ENCODE results near the gene RSKR. TPM values are rescaled to one million over a fixed set of nuclear protein-coding genes. Genes with fewer than 3 reads are reported as not detected.

RSKR gene
- total RNA-seq, 4 donors from 2014 or later: 4.2 to 13.1 (median 9.5) TPM

- TF ChIP-seq POLR2A (IDR thresholded peaks at IDR 0.05): no peak
- TF ChIP-seq, protein P1, sequence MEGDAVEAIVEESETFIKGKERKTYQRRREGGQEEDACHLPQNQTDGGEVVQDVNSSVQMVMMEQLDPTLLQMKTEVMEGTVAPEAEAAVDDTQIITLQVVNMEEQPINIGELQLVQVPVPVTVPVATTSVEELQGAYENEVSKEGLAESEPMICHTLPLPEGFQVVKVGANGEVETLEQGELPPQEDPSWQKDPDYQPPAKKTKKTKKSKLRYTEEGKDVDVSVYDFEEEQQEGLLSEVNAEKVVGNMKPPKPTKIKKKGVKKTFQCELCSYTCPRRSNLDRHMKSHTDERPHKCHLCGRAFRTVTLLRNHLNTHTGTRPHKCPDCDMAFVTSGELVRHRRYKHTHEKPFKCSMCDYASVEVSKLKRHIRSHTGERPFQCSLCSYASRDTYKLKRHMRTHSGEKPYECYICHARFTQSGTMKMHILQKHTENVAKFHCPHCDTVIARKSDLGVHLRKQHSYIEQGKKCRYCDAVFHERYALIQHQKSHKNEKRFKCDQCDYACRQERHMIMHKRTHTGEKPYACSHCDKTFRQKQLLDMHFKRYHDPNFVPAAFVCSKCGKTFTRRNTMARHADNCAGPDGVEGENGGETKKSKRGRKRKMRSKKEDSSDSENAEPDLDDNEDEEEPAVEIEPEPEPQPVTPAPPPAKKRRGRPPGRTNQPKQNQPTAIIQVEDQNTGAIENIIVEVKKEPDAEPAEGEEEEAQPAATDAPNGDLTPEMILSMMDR (IDR thresholded peaks at IDR 0.05): no peak
These were observed 31.5 kb downstream of the RSKR start for GRCh38 chr17:28582513-28582912.

GRCh38 chr17:28580959-28581358, 33.0 kb downstream of the RSKR start:
- no peak for DNase-seq
- 87 to 97% methylated on average over 3 of the region's 3 CpGs for WGBS, 2 donors
- Histone ChIP-seq H3K27ac (no peak overlapping the region), H3K9me3 (no peaks in the 10 kb centered on the region), H3K27me3 (no peaks in the 10 kb centered on the region), H3K36me3 (peaks cover 11 to 13% of the 10 kb centered on the region in 2 donors), H3K4me1 (peaks cover 0 to 3% of the 10 kb centered on the region in 2 donors), H3K4me3 (replicated peaks in 1 of 3) (no peak overlapping the region)
- intact Hi-C loops (cut with DNase I): no loop called here
- TF ChIP-seq POLR2A (IDR thresholded peaks at IDR 0.05): no peak
- TF ChIP-seq, protein P1 (IDR thresholded peaks at IDR 0.05): no peak

More at GRCh38 chr17:28582513-28582912, 31.5 kb downstream of the RSKR start:
- H3K36me3 ChIP-seq: peaks cover 12 to 13% of the 10 kb centered on the region in 2 donors
- intact Hi-C loops (cut with DNase I): no loop called here
- no peak for DNase-seq
- H3K27ac ChIP-seq: no peak overlapping the region
- H3K27me3 ChIP-seq: no peaks in the 10 kb centered on the region
- H3K4me3 ChIP-seq (replicated peaks in 1 of 3): no peak overlapping the region
- peaks cover 0 to 3% of the 10 kb centered on the region in 2 donors for H3K4me1 ChIP-seq
- H3K9me3 ChIP-seq: no peaks in the 10 kb centered on the region
- 94 to 96% methylated on average over 2 of the region's 2 CpGs for WGBS, 2 donors

GRCh38 chr17:28579526-28579925, 34.5 kb downstream of the RSKR start:
- H3K36me3 ChIP-seq: peaks cover 0 to 9% of the 10 kb centered on the region in 2 donors
- intact Hi-C loops (cut with DNase I): no loop called here

GRCh38 chr17:28578246-28579195, 35.5 kb downstream of the RSKR start:
- intact Hi-C loops (cut with DNase I): no loop called here
- Histone ChIP-seq H3K36me3 (peaks cover 0 to 4% of the 10 kb centered on the region in 2 donors), H3K27me3 (no peaks in the 10 kb centered on the region), H3K4me3 (replicated peaks in 1 of 3) (no peak overlapping the region), H3K27ac (no peak overlapping the region), H3K4me1 (peaks cover 0 to 3% of the 10 kb centered on the region in 2 donors), H3K9me3 (no peaks in the 10 kb centered on the region)
- DNase-seq: no peak
- 97 to 98% methylated on average over 8 of the region's 8 CpGs for WGBS, 2 donors
- TF ChIP-seq, protein P1 (IDR thresholded peaks at IDR 0.05): no peak
- TF ChIP-seq POLR2A (IDR thresholded peaks at IDR 0.05): no peak

More at GRCh38 chr17:28579526-28579925, 34.5 kb downstream of the RSKR start:
- TF ChIP-seq, protein P1 (IDR thresholded peaks at IDR 0.05): no peak
- no peak for TF ChIP-seq POLR2A (IDR thresholded peaks at IDR 0.05)
- 73 to 88% methylated on average over 4 of the region's 4 CpGs for WGBS, 2 donors
- H3K4me3 ChIP-seq (replicated peaks in 1 of 3): no peak overlapping the region
- H3K27me3 ChIP-seq: no peaks in the 10 kb centered on the region
- DNase-seq: no peak
- peaks cover 0 to 3% of the 10 kb centered on the region in 2 donors for H3K4me1 ChIP-seq
- no peak overlapping the region for H3K27ac ChIP-seq
- no peaks in the 10 kb centered on the region for H3K9me3 ChIP-seq

GRCh38 chr17:28577466-28577824, 36.5 kb downstream of the RSKR start:
- Histone ChIP-seq H3K4me3 (replicated peaks in 1 of 3) (no peak overlapping the region), H3K36me3 (no peaks in the 10 kb centered on the region), H3K4me1 (peaks cover under 1 to 4% of the 10 kb centered on the region in 2 donors), H3K27ac (no peak overlapping the region), H3K27me3 (no peaks in the 10 kb centered on the region), H3K9me3 (no peaks in the 10 kb centered on the region)
- no peak for TF ChIP-seq POLR2A (IDR thresholded peaks at IDR 0.05)
- TF ChIP-seq, protein P1 (IDR thresholded peaks at IDR 0.05): no peak
- intact Hi-C loops (cut with DNase I): no loop called here
- WGBS, 2 donors: 93 to 97% methylated on average over 3 of the region's 3 CpGs
- no peak for DNase-seq
